Stimulated activated CD8-positive, alpha-beta memory T cell treated with anti-CD3 and anti-CD28 coated beads, Interleukin-12 subunit alpha, Interleukin-12 subunit beta, amount 100 ng/mL, for 24 hours (primary cell): ENCODE measurements around the gene CTRL.
"Not testable (repeated sequence)": the region's sequence is repeated elsewhere in the genome, so short reads cannot be mapped to it uniquely, and the experiment has no call there.

ENCODE experiments used
- DNase-seq: peaks from one replicate; pipeline ENCODE4 v3.0.0-alpha.2; 2020; ENCODE audit errors: extremely low read depth

The CTRL gene

GRCh38 chr16:67941469-67942199, 10.0 kb upstream of the CTRL start:
- no peak for DNase-seq

GRCh38 chr16:67940446-67941089, 8.9 kb upstream of the CTRL start:
- no peak for DNase-seq

- DNase-seq, result no peak
Observed at GRCh38 chr16:67939507-67940445, 8.1 kb upstream of the CTRL start.

- DNase-seq, result not testable (repeated sequence)
Observed at GRCh38 chr16:67937713-67938112, 6.1 kb upstream of the CTRL start.

GRCh38 chr16:67936880-67937605, 5.4 kb upstream of the CTRL start:
- DNase-seq, result peak; percentile 31

- no peak for DNase-seq
Observed at GRCh38 chr16:67936124-67936879, 4.6 kb upstream of the CTRL start, which contains the start of gene PSMB10. Gene PSMB10 (minus strand): TSS chr16:67936850. CDS start chr16:67936749, 101 bp downstream.

GRCh38 chr16:67935402-67936123, 3.9 kb upstream of the CTRL start:
- DNase-seq, result peak; percentile 91

- DNase-seq, result no peak
Observed at GRCh38 chr16:67935101-67935401, 3.4 kb upstream of the CTRL start.

GRCh38 chr16:67934306-67935100, 2.8 kb upstream of the CTRL start:
- no peak for DNase-seq

GRCh38 chr16:67933805-67934204, 2.1 kb upstream of the CTRL start:
- no peak for DNase-seq

- DNase-seq, result no peak
Observed at GRCh38 chr16:67932462-67932840, 789 bp upstream of the CTRL start.

GRCh38 chr16:67930678-67931211, 917 bp downstream of the CTRL start:
- DNase-seq, result no peak

GRCh38 chr16:67930191-67930590, 1.5 kb downstream of the CTRL start:
- no peak for DNase-seq

- DNase-seq, result peak; percentile 44
Observed at GRCh38 chr16:67928561-67929364, 2.9 kb downstream of the CTRL start.

GRCh38 chr16:67928147-67928546, 3.5 kb downstream of the CTRL start:
- DNase-seq, result no peak

GRCh38 chr16:67927131-67927941, 4.3 kb downstream of the CTRL start:
- DNase-seq, result no peak

- no peak for DNase-seq
Observed at GRCh38 chr16:67926181-67926750, 5.4 kb downstream of the CTRL start.
